Endothelial cell of umbilical vein (primary cell): ENCODE results near the gene DGKI. TPM values are rescaled to one million over a fixed set of nuclear protein-coding genes. Genes with fewer than 3 reads are reported as not detected.

ENCODE experiments used
- BruUV-seq: library from RNA; stranded (reverse); fragments of 400-500 nt; replicated peaks from 2 replicates; lab custom pipeline; 2021; lab: Mats Ljungman, UMichigan
- CTCF ChIA-PET: fragments of 300-600, 350-600 bp; sonication (Branson Sonifier 250); formaldehyde crosslinking; loops from one replicate; lab custom pipeline; 2021; ENCODE audit warnings: antibody characterized with exemption, inconsistent platforms; lab: Charles Lee
- POLR2A ChIA-PET: fragments of 300-600, 350-600 bp; sonication (Branson Sonifier 250); formaldehyde crosslinking; loops from one replicate; lab custom pipeline; 2021; ENCODE audit warnings: antibody characterized with exemption, inconsistent platforms; lab: Charles Lee
- DNase-seq: peaks from one replicate; pipeline ENCODE4 v3.0.0-alpha.2; 2011; ENCODE audit warnings: low read depth, low spot score
- FAIRE-seq: peaks from 2 replicates; lab custom pipeline; 2011; peaks lifted over from hg19 to GRCh38; lab: Jason Lieb, UNC
- H2AFZ ChIP-seq: 2 replicates; pipeline ENCODE4 v1.6.0; 2012; ENCODE audit warnings: low read depth, low read length, control low read depth, inconsistent platforms
- H3K27ac ChIP-seq: 2 replicates; pipeline ENCODE4 v1.5.1; 2011; ENCODE audit warnings: low read depth, mild to moderate bottlenecking, control low read depth, low read length, moderate library complexity; ENCODE audit not compliant: insufficient read depth
- H3K27me3 ChIP-seq, 2 experiments: 2 replicates each; pipeline versions ENCODE4 v1.6.0 to v1.6.1; 2011; ENCODE audit warnings: low read length in 2 of 2, mixed read lengths in 1 of 2; ENCODE audit not compliant: control insufficient read depth in 2 of 2, insufficient read depth in 2 of 2
- H3K36me3 ChIP-seq, 2 experiments: 2 replicates in 1 of 2; 3 replicates in 1 of 2; pipeline ENCODE4 v1.5.1; 2011; ENCODE audit warnings: low read length in 2 of 2, mild to moderate bottlenecking in 1 of 2, moderate library complexity in 1 of 2; ENCODE audit not compliant: control insufficient read depth in 2 of 2, insufficient read depth in 2 of 2; ENCODE audit errors: extremely low read depth in 1 of 2
- H3K4me1 ChIP-seq: 3 replicates; pipeline ENCODE4 v1.5.1; 2011; ENCODE audit warnings: mild to moderate bottlenecking, low read length; ENCODE audit not compliant: control insufficient read depth, insufficient read depth; ENCODE audit errors: extremely low read depth
- H3K4me2 ChIP-seq: 2 replicates; pipeline ENCODE4 v1.6.1; 2011; ENCODE audit warnings: low read length, control low read depth, mixed read lengths; ENCODE audit not compliant: insufficient read depth
- H3K4me3 ChIP-seq, 3 experiments: fragments of 200-600 bp in 1 of 3; sonication (generic), shearing (Covaris generic) in 1 of 3; replicated peaks in 1 of 3; 2 replicates each; pipeline ENCODE4 v1.5.1; 2011 to 2016; ENCODE audit warnings: control low read depth in 3 of 3, low read length in 3 of 3, mild to moderate bottlenecking in 2 of 3, inconsistent platforms in 1 of 3, low read depth in 1 of 3, moderate library complexity in 1 of 3; ENCODE audit not compliant: insufficient read depth in 1 of 3
- H3K79me2 ChIP-seq: 2 replicates; pipeline ENCODE4 v1.6.0; 2012; ENCODE audit warnings: low read length, inconsistent platforms; ENCODE audit not compliant: control insufficient read depth, insufficient read depth
- H3K9ac ChIP-seq: replicated peaks from 2 replicates; pipeline ENCODE3; 2011; ENCODE audit warnings: low read length, control low read depth; ENCODE audit not compliant: insufficient read depth; ENCODE audit errors: extremely low read depth
- H3K9me1 ChIP-seq: replicated peaks from 3 replicates; pipeline ENCODE4 v1.6.0; 2011; ENCODE audit warnings: mild to moderate bottlenecking, low read length; ENCODE audit not compliant: control insufficient read depth, insufficient read depth; ENCODE audit errors: extremely low read depth
- H3K9me3 ChIP-seq: replicated peaks from 2 replicates; pipeline ENCODE4 v1.5.1; 2012; ENCODE audit warnings: low read length, inconsistent platforms; ENCODE audit not compliant: control insufficient read depth, insufficient read depth
- H4K20me1 ChIP-seq: replicated peaks from 2 replicates; pipeline ENCODE3; 2011; ENCODE audit warnings: mild to moderate bottlenecking, low read length; ENCODE audit not compliant: control insufficient read depth, insufficient read depth; ENCODE audit errors: extremely low read depth
- EZH2 ChIP-seq: IDR thresholded peaks from 2 replicates; pipeline ENCODE4 v1.6.1; 2012; ENCODE audit warnings: borderline replicate concordance, low read depth, mild to moderate bottlenecking, moderate library complexity, low read length, inconsistent platforms; ENCODE audit not compliant: severe bottlenecking
- FOS ChIP-seq: IDR thresholded peaks from 2 replicates; pipeline ENCODE4 v1.6.1; 2011; ENCODE audit warnings: mild to moderate bottlenecking, low read length, moderate library complexity, borderline replicate concordance; ENCODE audit not compliant: insufficient read depth
- GATA2 ChIP-seq: IDR thresholded peaks from 2 replicates; pipeline ENCODE4 v1.7.0; 2011; ENCODE audit warnings: low read depth, mild to moderate bottlenecking, moderate library complexity, mixed read lengths, low read length; ENCODE audit not compliant: insufficient read length, insufficient read depth
- JUN ChIP-seq: IDR thresholded peaks from 2 replicates; pipeline ENCODE4 v1.6.1; 2011; ENCODE audit warnings: borderline replicate concordance, low read depth; ENCODE audit not compliant: insufficient read length, insufficient read depth
- MYC ChIP-seq: IDR thresholded peaks from one replicate; pipeline ENCODE4 v1.6.1; 2011; ENCODE audit warnings: mild to moderate bottlenecking, low read depth, low read length
- POLR2A ChIP-seq: IDR thresholded peaks from 2 replicates; pipeline ENCODE4 v1.6.1; 2012; ENCODE audit warnings: low read depth, mild to moderate bottlenecking, control low read depth, low read length
- POLR2AphosphoS5 ChIP-seq: IDR thresholded peaks from 2 replicates; pipeline ENCODE4 v1.6.1; 2012; ENCODE audit warnings: low read depth, mild to moderate bottlenecking, control low read depth, low read length, moderate library complexity; ENCODE audit not compliant: insufficient read depth
- dilution Hi-C: fragments of 300-500 bp; cut with MboI; formaldehyde crosslinking; loops from one replicate; pipeline ENCODE4 v1.15.0; 2019; ENCODE audit warnings: low sequenced_read_pairs; ENCODE audit not compliant: extremely low pct_ligation_motif_present
- intact Hi-C: fragments of 100-400 bp; cut with micrococcal nuclease; formaldehyde crosslinking; loops from one replicate; pipeline ENCODE4 v1.10.0; 2022
- polyA plus RNA-seq, 4 experiments: library from polyadenylated mRNA; depleted of rRNA in 3 of 4; stranded (reverse) in 3 of 4; unstranded in 1 of 4; fragments of >200 nt; gene quantifications; 2 replicates each; pipeline versions ENCODE4 v1.2.1 to v1.2.3, GENCODE V29; 2011 to 2012; ENCODE audit warnings: missing spikeins in 1 of 4
- total RNA-seq: library from RNA; stranded (reverse); gene quantifications from 2 replicates; pipeline ENCODE4 v1.2.3, GENCODE V29; 2021
- TF ChIP-seq, protein P1 (sequence below), 2 donors: IDR thresholded peaks; 1 replicate in 1 of 2; 2 replicates in 1 of 2; pipeline ENCODE4 v1.5.1; 2011; ENCODE audit warnings: low read length in 2 of 2, mild to moderate bottlenecking in 2 of 2, moderate library complexity in 2 of 2, control low read depth in 1 of 2, inconsistent platforms in 1 of 2, low read depth in 1 of 2; ENCODE audit not compliant: insufficient read depth in 1 of 2; ENCODE audit errors: extremely low read depth in 1 of 2
- TF ChIP-seq, protein P2 (sequence below): IDR thresholded peaks from 2 replicates; pipeline ENCODE4 v1.6.1; 2011; ENCODE audit not compliant: insufficient read depth, insufficient read length

Gene DGKI
- total and polyA plus RNA-seq, 2 donors (not counting 3 experiments of a cell fraction or from before 2014, with no cell fraction given) = 0.11 to 0.51 TPM

DNA sequence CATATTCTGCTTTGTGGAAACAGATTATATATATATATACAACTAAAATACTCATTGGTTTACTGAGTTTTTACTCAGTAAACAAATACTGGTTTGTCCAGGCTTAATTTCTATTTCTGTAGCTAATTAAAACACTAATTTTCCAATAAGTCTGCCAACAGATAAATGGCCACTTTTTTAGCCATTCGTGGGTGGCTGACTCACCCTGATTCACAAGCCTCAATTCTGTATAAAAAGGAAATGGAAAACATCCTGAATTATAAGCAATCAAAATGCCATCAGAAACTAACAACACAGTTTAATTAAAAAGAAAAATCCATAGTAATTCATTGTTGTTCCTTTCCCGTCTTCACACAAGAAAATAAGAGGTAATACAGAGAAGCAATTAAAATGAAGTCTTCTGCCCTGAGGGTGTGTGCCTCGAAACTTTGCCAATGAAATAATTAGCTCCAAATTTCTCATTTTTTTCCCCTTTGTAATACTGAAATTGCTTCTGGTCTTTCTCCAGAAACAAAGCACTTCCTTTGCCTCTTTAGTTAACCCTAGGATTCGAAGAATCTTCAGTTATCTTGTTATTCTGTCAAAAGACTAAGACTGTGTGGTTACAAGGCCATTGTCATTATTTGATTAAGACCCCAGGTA lies 384.6 kb downstream of the DGKI start:
- POLR2A ChIA-PET = no interaction called here

More for the DNA sequence above, 384.6 kb downstream of the DGKI start:
- Histone ChIP-seq H3K4me1 (peaks cover 9% of the 10 kb centered on the region), H3K9me3 (no peaks in the 10 kb centered on the region), H3K9me1 (no peaks in the 10 kb centered on the region), H4K20me1 (no peaks in the 10 kb centered on the region), H3K27ac (no peak overlapping the region), H3K27me3 (peaks cover 0 to 6% of the 10 kb centered on the region in 2 experiments), H3K36me3 (no peaks in the 10 kb centered on the region), H2AFZ (no peak overlapping the region), H3K4me3 (no peak overlapping the region), H3K9ac (no peak overlapping the region), H3K4me2 (peak overlapping the region; percentile 52), H3K79me2 (no peaks in the 10 kb centered on the region)
- FAIRE-seq (no peak), DNase-seq (peak; percentile 81)
- no TSS peak for BruUV-seq
- TF ChIP-seq, protein P1, sequence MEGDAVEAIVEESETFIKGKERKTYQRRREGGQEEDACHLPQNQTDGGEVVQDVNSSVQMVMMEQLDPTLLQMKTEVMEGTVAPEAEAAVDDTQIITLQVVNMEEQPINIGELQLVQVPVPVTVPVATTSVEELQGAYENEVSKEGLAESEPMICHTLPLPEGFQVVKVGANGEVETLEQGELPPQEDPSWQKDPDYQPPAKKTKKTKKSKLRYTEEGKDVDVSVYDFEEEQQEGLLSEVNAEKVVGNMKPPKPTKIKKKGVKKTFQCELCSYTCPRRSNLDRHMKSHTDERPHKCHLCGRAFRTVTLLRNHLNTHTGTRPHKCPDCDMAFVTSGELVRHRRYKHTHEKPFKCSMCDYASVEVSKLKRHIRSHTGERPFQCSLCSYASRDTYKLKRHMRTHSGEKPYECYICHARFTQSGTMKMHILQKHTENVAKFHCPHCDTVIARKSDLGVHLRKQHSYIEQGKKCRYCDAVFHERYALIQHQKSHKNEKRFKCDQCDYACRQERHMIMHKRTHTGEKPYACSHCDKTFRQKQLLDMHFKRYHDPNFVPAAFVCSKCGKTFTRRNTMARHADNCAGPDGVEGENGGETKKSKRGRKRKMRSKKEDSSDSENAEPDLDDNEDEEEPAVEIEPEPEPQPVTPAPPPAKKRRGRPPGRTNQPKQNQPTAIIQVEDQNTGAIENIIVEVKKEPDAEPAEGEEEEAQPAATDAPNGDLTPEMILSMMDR (IDR thresholded peaks at IDR 0.05; ENCODE audit: extremely low read depth in 1 of 2, insufficient read depth in 1 of 2, low read depth in 1 of 2, low read length in 2 of 2) = no peak
- no peak for TF ChIP-seq EZH2
- TF ChIP-seq POLR2AphosphoS5 = no peak
- peak; percentile 90 for TF ChIP-seq FOS
- TF ChIP-seq GATA2 = no peak
- peak; percentile 34 for TF ChIP-seq JUN
- TF ChIP-seq MYC = no peak
- TF ChIP-seq POLR2A = no peak
- TF ChIP-seq, protein P2, sequence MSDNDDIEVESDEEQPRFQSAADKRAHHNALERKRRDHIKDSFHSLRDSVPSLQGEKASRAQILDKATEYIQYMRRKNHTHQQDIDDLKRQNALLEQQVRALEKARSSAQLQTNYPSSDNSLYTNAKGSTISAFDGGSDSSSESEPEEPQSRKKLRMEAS = no peak
- dilution Hi-C loops (no loop called here), intact Hi-C loops (no loop called here)
- CTCF ChIA-PET = interaction anchor here (1.0 to 1.5 kb wide), 7 partner anchors 9 to 1347 kb away, joined by 3 to 7 read pairs (median 4); no protein-coding TSS in a partner anchor
